ENCODE data around the gene WDR27.

WDR27 gene

DNA sequence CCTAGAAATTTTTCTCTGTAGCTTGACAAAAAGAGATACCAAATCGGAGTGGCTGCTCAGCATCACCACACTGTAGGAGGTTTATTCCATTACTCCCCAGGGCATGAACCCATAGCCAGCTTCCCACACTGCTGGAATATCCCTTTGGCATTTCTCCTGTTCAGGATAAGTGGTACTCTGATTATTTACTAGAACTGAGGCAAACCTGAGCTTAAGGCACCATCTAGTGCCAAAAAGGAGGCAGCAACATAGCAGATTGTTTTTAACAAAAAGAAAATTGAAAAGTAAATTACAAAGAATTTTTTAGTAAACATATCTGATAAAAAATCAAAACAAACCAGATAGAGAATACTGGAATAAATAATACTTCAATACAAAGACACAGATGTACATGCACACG is 181.7 kb downstream of the WDR27 start:
- DNase-seq (ENCODE audit: low read depth) = peak; percentile 39

DNA sequence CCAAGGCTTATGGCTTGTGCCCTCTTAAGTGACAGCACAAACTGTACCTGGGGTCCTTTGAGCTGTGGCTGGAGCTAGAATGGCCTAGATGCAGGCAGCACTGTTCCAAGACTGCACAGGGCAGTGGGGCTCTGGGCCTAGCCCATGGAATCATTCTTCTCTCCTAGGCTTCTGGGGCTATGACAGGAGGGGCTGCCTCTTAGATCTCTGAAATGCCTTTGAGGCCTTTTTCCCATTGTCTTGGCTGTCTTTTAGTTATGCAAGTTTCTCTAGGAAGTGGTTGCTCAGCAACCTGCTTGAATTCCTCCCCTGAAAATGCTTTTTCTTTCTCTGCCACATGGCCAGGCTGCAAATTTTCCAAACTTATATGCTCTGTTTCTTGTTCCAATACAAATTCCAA is 183.4 kb downstream of the WDR27 start:
- no peak for DNase-seq (ENCODE audit: low read depth)

DNA sequence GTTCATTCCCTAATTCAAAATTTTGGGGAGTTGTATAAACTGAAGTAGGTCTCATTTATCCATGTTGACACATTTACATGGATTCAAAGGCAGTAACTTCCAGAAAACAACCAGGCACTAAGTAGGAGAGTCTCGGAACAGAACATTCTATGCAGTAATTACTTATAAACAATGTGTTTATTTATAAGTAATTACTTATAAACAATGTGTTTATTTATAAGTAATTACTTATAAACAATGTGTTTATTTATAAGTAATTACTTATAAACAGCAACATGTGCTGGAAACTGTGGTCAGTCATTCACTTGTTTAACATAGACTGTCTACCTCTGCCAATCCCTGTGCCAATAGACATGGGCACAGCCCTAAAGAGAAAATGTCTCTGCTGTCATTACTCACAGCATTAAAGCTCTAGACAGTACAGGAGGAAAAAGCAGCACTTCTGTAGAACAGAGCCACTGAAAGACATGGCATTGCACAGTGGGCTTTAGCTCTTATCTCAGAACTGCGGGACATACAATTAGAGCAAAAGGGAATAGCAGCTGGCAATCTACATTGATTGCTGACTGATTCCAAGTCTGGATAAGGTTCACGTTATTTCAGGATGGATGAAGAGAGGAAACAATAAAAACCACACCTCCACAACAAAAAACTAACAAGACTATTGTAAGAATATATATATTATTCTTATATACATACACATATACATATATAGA is 188.2 kb downstream of the WDR27 start:
- no peak for DNase-seq (ENCODE audit: low read depth)

DNA sequence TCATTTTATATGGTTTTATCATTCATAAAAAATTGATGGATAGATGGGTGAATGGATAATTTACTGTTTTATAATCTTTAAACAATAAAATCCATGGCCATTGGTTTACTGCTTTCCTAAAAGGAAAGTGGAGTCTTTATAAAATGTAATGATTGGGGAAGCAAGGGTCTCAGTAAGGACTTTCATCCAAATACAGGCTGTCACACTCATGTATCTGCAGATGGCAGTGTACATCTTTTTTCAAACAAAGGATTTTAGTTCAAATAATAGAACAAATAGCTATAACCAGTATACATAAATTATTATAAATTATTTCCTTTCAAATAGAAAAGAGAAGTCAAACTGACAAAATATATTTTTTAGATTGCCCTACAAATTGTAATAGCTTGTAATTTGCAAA is 190.0 kb downstream of the WDR27 start:
- DNase-seq (ENCODE audit: low read depth) = peak; percentile 17

DNA sequence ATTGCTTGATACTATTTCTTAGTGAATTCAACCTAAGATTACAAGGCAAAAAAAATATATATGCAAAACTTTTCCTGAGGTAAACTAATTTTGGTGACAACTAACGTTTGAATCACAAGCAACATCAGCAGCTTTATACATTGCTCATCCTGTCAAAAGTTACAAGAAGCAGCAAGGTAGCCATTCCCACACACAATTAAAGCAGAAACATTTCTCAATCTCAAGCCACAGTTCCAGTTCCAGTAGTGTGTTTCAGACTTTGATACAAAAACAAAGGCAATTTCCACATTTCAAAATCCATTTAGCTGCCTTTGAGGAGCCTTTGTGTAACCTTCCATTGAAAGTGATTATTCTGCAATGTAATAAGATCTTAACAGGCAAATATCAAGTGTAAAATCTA is 191.0 kb downstream of the WDR27 start:
- DNase-seq (ENCODE audit: low read depth) = no peak

DNA sequence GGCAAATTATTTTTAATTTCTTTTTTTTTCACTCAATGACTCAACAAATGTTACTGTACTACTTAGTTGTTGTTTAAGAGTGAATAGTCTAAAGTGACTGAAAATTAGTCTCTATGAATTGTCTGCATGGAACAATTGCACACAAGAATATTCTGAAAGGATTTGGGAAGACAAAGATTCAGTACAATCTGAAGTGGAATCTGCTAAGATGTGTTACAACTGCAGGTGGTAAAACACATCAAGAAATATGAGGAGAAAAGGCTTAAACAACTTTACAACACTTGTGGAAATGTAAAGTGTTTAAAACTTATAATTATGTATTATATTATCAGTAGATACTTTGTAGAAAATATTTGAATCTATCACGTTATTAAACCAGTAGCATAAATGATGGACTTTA is 193.4 kb downstream of the WDR27 start:
- DNase-seq (ENCODE audit: low read depth) = no peak

DNA sequence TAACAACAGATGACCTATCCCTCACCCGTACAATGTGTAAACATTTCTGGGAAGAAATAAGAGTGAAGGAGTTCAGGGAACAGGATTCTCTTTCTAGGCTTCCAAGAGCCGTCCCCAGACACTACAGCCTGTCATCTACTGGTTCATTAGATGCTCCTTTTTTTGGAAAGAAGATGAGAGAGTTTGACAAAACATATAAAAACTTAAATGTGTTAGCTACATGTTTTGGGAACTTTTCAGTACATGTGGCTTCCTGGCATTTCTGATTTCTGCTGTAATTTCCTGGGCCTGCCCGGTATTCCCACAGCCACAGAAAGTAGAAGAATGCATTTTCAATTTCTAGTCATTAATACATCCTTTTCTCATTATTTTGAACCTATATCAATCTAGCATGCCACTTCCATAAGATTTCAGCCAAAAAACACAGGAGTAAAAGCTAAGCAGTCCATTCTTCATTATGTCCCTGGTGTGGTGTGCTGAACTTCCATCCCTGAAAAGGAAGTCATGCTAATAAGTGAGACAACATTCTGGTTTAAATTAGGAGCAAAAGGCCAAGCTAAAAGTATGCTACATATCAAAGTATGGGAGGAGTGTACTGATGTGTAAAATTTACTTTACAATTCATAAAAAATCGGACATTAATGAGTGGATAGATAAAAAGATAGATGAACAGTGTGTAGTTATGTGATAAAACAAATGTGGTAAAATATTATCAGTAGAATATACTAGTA is 198.2 kb downstream of the WDR27 start:
- no peak for DNase-seq (ENCODE audit: low read depth)

DNA sequence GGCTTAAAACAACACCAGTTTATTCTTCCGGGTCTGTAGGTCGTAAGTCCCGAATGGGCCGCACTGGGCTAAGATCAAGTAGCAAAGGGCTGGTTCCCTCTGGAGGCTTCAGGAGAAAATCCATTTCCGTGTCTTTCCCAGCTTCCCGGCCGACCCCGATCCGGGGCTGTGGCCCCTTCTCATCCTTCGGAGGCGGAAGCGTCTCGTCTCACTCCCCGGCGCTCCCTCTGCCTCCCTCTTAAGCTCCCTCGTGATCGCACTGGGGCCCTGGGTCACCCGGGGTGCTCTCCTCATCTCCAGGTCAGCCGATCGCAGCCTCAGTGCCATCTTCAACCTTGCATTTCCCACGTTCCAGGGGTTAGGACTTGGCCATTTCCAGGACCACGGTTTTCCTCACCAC is 199.4 kb downstream of the WDR27 start:
- DNase-seq (ENCODE audit: low read depth) = no peak

DNA sequence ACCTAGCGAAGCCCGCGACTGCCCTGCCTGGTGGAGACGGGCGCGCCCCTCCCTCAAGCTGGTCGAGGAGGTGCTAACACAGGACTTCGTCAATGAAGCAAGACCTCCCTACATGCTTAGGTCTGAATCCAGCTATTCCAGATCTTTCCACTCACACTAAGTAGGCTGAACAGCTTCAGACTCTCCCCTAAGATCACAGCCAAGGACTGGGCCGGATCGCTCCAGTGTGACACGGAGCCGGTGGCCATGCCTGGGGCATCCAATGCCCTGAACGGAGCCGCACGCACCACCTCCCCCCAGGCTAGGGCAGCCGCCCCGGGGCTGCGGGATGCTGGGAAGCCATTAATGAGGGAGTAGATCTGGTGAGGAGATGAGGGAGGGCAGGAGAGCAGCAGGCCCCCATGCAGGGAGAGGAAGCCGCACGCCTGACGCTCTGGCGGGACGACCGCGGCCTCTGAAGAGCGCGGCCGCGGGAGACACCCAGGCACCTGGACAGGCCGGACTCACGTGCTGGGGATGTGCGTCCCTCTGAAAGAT is 200.0 kb downstream of the WDR27 start:
- no peak for DNase-seq (ENCODE audit: low read depth)

DNA sequence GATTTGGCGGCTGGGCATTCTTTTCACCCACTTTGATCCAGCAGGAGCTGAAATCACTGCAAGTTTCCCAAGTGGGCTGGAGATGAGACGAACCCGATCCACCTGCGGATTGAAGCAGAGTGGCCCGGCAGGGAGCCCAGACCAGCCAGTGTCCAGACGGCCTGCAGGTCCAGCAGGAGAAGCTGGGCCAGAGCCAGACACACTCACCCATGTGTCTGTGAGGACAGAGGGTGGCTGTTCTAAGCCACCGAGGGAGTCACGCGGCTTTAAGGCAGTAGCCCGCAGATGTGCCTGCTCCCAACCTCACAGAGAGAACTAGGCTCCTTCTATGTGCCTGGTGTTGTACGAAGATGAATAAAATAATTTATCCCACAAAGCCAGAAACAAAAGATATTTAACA is 200.7 kb downstream of the WDR27 start:
- no peak for DNase-seq (ENCODE audit: low read depth)

DNA sequence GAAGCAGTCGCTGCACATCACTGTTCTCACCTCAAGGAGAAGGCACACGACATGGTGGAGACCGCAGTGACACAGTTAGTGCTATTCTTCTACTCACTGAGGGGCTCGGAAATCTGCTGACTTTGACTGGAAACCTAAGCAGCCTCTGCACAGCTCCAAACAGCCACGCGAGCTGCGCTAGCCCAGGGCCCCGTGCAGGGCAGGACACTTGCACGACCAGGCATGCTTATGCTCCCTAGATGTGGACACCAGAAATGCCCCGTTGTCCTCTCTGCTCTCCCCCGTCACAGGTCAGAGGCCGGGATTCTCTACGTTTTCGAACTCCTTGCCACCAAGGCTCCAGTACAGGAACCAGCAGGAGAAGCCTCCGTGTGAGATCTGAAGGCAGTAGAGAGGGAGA is 201.1 kb downstream of the WDR27 start:
- no peak for DNase-seq (ENCODE audit: low read depth)

DNA sequence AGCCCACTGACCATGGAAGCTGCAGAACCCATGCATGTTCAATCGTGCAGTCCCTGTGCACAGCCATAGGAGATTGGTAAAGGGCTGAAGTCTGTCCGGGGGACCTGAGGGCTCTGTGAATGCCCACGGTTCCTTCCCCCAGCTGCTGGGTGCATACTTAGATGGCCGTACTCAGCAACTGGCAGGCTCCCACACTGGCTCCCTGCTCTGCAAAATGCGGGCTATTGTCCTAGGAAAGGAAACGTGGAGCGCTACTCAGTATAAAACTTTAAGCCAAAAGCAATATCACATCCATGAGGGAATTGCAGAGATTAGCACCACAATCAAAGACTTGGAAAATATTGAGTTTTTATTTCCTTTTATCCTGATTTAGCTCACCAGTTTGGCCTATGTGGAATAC is 202.0 kb downstream of the WDR27 start:
- no peak for DNase-seq (ENCODE audit: low read depth)

DNA sequence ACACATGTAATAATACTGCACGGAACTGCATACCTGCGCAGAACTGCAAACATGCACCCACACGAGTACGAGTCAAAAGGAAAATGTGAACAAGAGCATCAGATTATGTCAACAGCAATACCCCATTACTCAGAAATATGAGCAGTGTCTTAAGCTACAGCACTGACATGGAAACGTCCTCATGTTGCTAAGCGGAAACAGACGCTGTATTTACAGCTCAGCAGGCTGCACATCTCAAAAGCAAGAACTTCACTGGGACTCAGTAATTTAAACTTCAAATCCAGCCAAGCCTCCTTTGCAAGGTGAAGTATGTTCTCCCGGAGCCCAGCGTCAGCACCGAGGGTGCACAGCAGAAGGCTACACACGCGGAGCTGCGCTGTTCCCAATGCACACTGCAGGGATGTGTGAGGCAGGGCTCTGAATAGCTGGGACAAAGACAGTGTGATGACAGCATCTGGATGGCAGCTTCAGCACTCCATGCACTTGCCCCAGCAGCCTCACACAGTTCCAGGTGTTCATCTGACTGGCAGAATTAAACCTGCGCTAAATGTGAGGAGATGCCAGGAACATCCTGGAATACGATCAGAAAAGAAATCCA is 202.8 kb downstream of the WDR27 start:
- DNase-seq (ENCODE audit: low read depth) = no peak

DNA sequence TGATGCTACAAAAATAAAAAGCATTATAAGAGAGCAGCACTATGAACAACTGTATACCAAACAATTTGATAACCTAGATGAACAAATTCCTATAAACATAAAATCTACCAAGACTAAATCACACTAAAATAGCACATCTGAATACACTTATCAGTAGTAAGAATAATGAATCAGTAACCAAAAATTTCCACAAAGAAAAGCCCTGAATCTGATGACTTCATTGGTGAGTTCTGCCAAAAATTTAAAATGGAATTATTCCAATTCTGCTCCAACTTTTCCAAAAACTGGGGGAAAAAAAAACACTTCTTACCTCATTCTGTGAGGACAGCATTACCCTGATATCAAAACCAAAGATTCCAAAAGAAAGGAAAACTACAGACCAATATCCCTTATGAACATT is 206.2 kb downstream of the WDR27 start:
- DNase-seq (ENCODE audit: low read depth) = peak; percentile 7

DNA sequence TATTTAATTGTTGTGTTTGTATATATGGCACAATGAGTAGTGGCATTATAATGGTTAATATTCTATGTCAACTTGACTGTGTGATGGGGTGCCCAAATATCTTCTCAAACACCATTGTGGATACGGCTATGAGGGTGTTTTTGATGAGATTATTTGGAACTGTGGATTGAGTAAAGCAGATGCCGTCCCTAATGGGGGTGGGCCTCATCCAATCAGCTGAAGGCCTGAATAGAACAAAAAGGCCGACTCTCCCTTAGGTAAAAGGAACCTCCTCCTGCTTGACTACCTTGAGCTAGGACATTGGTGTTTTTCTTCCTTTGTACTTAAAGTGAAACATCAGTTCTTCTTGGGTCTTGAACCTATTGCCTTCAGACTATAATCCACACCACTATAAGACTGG is 207.8 kb downstream of the WDR27 start:
- DNase-seq (ENCODE audit: low read depth) = no peak

DNA sequence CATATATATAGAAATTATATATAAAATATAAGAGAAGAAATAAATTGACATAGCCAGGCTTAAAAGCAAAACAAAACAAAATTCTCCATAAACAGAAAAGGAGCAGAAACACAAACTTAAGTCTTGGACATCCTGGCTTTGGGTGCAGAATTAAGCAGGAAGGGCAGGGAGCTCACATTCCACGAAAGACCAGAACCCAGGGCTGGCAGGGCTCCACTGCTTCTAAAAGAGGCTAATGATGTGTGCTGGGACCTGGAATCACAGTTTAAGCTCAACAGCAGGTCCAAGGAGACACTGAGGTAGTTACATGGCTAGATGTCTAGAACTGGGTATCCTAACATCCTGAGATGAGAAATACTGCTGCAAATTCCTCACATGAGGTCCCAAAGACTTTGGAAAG is 210.3 kb downstream of the WDR27 start:
- DNase-seq (ENCODE audit: low read depth) = no peak

DNA sequence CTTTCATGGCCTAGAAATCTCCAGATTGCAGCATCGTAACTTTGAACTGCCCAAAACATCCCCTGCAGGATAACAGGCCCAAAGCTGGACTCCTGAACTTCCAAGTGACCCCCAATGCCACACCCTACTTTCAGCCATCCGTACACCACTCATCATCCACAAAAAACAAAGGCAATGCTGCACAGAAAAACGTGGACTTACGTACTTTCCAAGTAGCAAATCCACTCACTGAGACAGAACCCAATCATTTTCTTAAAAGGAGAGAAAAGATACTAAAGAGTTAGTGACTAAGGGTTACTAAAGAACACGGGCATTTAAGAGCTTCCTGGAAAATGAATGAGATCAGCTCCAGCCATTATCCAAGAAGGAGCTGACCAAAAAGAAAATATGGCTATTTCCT is 211.0 kb downstream of the WDR27 start:
- DNase-seq (ENCODE audit: low read depth) = peak; percentile 8

DNA sequence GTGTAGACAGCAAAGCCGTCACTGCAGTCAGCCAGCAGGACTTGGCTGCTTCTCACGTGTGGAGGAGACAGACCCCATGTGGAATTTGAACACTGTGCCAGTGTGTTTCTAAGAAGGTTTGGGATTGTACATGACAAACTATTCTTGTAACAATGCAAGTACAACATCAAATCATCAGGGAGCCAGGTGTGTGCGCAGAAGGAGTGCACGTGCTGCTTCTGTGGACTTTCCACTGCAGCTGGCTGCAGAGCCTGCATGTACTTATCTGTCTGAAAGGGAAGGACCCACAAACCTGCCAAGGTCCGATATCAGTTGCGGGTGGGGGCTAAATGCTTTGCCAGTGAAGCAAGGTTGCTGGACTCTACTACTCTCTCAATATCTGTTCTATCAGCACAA is 211.6 kb downstream of the WDR27 start:
- DNase-seq (ENCODE audit: low read depth) = no peak

DNA sequence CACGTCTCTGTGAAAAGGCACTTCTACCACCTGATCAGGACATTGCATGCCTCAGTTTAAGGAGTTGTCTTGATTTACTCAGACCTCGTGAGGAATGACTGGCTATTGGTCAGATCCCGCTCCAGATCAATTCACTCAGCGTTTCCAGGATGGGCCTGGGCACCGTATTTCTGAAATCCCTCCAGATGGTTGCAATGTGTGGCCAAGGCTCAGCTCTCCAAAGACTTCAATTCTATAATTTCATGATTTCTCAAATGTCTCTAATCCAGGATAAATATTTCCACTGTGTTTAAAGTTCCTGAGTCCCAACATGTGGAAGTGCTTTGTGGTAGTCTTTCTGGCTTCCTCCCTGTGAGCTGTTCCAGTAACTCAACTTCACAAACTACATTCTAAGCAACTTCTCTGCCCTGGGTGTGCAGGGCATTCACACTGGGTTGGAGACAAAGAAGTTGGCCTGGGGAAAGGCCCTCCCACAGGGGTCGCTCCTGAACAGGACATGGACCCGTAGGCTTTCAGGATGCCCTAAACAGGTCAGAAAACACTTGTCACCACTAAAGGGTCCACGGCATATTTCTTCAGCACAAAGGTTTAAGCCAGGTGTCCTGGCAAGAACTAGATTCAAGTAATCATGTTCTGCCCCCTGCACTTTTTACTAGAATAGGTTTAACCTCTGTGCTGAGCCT is 212.1 kb downstream of the WDR27 start:
- no peak for DNase-seq (ENCODE audit: low read depth)

DNA sequence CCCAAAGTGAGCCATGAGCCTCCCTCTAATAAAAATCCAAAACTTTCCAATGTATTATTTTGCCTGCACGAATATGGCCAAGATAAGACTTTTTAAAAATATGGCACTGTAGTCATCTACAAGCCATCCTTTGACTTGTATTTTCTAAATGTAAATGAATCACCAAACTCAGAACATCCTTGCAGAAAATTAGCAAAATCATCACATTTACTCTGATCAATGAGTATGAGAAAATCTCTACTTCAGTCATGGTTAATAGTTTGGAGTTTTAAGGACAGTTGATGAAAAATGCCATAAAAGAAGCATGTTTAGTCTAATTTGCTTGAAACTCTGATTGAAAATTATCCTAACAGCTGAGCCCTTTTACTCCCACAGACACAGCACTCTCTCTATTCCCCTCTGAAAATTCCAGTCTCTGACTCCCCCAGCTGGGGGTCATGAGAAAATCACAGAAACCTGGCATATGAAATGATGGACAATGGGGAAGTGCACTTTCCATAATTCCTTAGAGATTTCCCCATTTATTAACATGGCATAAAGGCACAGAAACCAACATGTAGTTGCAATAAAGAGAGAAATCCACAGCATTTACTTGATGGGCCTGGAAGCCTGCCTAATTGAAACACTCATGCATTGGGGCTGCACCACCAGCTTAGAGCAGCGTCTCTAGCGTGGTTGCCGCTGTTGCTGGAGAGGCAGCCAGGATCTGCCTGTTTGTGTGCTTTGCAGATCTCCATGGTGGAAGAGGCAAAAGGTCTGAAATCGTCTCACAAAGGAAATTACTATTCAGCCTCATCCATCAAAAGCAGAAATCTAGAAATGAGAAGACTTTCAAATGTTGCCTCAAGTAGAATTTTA is 214.0 kb downstream of the WDR27 start:
- peak; percentile 23 for DNase-seq (ENCODE audit: low read depth)

DNA sequence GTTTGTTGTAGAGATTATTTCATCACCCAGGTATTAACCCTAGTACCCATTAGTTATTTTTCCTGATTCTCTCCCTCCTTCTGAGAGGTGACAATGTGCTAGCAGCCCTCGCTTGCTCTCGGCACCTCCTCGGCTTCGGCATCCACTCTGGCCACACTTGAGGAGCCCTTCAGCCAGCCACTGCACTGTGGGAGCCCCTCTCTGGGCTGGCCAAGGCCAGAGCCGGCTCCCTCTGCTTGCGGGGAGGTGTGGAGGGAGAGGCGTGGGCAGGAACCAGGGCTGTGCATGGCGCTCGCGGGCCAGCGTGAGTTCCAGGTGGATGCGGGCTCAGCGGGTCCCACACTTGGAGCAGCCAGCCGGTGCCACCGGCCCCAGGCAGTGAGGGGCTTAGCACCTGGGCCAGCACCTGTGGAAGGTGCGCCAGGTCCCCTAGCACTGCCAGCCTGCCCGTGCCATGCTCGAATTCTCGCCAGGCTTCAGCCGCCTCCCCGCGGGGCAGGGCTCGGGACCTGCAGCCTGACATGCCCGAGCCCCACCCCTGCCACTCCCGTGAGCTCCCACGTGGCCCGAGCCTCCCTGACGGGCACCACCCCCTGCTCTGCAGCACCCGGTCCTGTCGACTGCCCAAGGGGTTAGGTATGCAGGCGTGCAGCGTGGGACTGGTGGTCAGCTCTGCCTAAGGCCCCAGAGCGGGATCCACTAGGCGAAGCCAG is 221.9 kb downstream of the WDR27 start:
- no peak for DNase-seq (ENCODE audit: low read depth)

Data from ELR (cell line).